ENCODE data around the gene RBSN.
A peak's percentile ranks its signal among the peaks of the same experiment; 100 is the strongest.

RBSN gene

DNA sequence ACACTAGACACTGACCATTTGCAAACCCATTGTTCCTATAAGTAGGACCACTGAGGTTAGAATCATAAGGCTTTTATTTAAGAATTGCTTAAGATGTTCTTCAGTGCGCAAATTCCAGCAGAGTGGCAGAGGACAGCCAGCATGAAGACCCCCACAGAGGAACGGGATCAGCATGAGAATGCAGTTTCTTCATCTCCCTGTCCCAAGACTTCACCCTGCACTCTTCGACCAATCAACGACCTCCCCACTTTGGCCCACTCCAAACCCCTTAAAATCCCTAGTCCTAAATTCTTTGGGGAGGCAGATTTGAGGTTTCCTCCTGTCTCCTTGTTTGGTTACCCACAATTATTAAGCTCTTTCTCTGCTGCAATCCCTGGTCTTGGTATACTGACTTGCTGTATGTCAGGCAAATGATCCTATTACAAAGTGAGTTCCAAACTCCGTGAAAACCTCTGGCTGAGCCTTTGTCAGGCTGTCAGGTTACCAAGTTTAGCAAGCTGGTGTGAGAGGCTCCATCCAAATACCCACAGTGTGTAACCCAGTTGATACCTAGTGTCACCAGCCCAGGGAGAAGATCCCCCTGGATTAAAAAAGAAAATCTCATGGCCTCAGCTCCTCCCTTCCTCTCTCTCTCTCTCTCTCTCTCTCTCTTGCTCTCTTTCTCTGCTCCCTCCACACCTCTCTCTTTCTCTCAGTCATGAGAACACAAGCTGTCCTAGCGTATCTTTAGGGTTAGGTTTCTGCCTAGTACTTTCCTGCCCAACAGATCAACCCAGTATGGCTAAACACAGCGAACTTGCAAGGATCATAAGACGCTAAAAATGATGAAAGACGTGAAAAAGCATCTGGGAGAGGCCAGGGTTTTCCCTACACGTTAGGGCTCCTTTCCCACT lies 15.8 kb upstream of the RBSN start:
- peaks cover 0 to 8% of the 10 kb centered on the region in 2 donors for H3K27me3 ChIP-seq (ENCODE audit: control insufficient read depth in 1 of 2, insufficient read depth in 2 of 2, low read length in 2 of 2)
- H3K4me3 ChIP-seq (ENCODE audit: low read depth in 1 of 2, low read length in 2 of 2), result no peak overlapping the region
- H3K9ac ChIP-seq (ENCODE audit: low read length), result no peak overlapping the region
- H3K4me1 ChIP-seq (ENCODE audit: insufficient read depth, low read length), result no peaks in the 10 kb centered on the region
- no peaks in the 10 kb centered on the region for H3K9me3 ChIP-seq (ENCODE audit: low read length)
- H3K27ac ChIP-seq (ENCODE audit: low read depth, low read length), result no peak overlapping the region
- no peaks in the 10 kb centered on the region for H3K36me3 ChIP-seq (ENCODE audit: insufficient read depth, low read length)

DNA sequence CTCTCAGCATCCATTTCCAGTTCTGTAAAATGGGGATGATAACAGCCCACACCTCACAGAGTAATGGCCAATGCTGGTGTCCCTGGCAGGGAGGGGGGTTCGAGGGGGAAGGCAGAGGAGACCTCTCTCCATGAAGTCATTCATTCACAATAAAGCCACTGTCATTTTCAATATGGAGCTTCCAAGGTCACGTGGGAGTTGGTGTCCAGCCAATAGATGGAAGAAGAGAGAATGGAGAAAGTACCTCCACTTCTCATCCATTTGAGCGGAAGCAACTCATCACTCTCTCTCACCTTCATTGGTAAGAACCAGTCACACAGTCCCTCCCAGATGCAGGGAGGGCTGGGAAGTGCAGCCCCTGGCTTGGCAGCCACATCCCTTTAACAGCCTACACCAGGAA lies 14.9 kb upstream of the RBSN start:
- Histone ChIP-seq H3K27me3 (ENCODE audit: control insufficient read depth in 1 of 2, insufficient read depth in 2 of 2, low read length in 2 of 2) (peaks cover 0 to 1% of the 10 kb centered on the region in 2 donors), H3K36me3 (ENCODE audit: insufficient read depth, low read length) (no peaks in the 10 kb centered on the region), H3K9me3 (ENCODE audit: low read length) (no peaks in the 10 kb centered on the region), H3K4me1 (ENCODE audit: insufficient read depth, low read length) (no peaks in the 10 kb centered on the region), H3K27ac (ENCODE audit: low read depth, low read length) (no peak overlapping the region), H3K4me3 (ENCODE audit: low read depth in 1 of 2, low read length in 2 of 2) (no peak overlapping the region), H3K9ac (ENCODE audit: low read length) (no peak overlapping the region)

DNA sequence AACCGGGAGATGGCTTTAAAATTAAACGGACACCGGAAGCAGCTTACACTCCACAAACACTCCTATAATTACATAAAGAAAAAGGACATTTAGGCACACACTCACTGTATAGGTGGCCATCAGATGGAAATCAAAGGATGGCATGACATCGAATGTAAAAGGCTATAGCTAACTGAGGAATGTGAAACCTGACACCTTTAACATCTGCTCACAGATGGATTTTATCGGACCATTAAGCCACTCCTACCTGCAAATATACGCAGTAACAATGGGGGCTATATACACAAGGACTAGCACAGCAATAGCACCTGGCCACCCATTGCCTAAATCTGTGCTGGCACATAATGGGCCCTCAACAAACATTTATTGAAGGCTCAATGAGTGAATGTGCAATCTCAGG lies 14.5 kb upstream of the RBSN start:
- no peaks in the 10 kb centered on the region for H3K9me3 ChIP-seq (ENCODE audit: low read length)
- H3K27me3 ChIP-seq (ENCODE audit: control insufficient read depth in 1 of 2, insufficient read depth in 2 of 2, low read length in 2 of 2), result no peaks in the 10 kb centered on the region
- no peak overlapping the region for H3K27ac ChIP-seq (ENCODE audit: low read depth, low read length)
- no peak overlapping the region for H3K9ac ChIP-seq (ENCODE audit: low read length)
- H3K36me3 ChIP-seq (ENCODE audit: insufficient read depth, low read length), result no peaks in the 10 kb centered on the region
- no peaks in the 10 kb centered on the region for H3K4me1 ChIP-seq (ENCODE audit: insufficient read depth, low read length)
- no peak overlapping the region for H3K4me3 ChIP-seq (ENCODE audit: low read depth in 1 of 2, low read length in 2 of 2)

DNA sequence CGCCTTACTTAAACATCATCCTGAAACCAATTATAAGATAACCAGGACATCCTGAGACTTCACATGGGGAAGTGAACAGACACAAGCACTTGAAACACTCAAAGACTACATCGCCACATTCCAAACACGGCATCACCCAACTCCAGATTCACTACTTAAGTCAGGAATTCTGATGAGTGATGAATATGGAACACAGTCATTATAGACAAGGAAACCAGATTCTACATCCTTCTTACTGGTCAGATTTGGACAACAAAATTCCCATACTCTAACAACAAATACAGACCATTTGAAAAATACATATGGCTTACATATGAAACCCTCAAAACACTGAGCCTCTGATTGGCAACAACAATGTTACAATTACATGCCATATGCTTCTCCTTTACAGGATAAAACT lies 13.1 kb upstream of the RBSN start:
- Histone ChIP-seq H3K36me3 (ENCODE audit: insufficient read depth, low read length) (no peaks in the 10 kb centered on the region), H3K27me3 (ENCODE audit: control insufficient read depth in 1 of 2, insufficient read depth in 2 of 2, low read length in 2 of 2) (no peaks in the 10 kb centered on the region), H3K4me1 (ENCODE audit: insufficient read depth, low read length) (no peaks in the 10 kb centered on the region)

DNA sequence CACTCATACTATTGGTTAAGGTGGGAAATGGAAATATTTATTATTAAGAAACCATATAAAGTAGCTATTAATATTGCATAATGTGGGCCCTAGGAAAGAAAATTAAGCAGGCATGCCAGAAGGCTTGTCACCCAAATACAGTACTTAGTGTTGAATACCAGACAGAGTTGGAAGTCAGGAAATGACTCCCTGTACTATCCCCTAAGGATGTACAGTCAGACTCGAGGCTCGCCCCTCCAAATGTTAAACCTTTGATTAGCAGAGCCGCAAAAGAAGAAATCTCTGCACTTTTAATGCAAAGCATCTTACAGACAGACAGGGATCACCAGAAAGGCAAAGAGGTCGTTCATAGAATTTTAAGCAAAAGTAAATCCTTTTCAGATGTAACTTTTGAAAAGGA lies 11.3 kb upstream of the RBSN start:
- H3K27me3 ChIP-seq (ENCODE audit: control insufficient read depth in 1 of 2, insufficient read depth in 2 of 2, low read length in 2 of 2), result no peaks in the 10 kb centered on the region
- no peak overlapping the region for H3K27ac ChIP-seq (ENCODE audit: low read depth, low read length)
- H3K9ac ChIP-seq (ENCODE audit: low read length), result no peak overlapping the region
- H3K36me3 ChIP-seq (ENCODE audit: insufficient read depth, low read length), result no peaks in the 10 kb centered on the region
- H3K4me1 ChIP-seq (ENCODE audit: insufficient read depth, low read length), result no peaks in the 10 kb centered on the region
- H3K4me3 ChIP-seq (ENCODE audit: low read depth in 1 of 2, low read length in 2 of 2), result no peak overlapping the region
- no peaks in the 10 kb centered on the region for H3K9me3 ChIP-seq (ENCODE audit: low read length)

More for the DNA sequence above, 13.1 kb upstream of the RBSN start:
- Histone ChIP-seq H3K27ac (ENCODE audit: low read depth, low read length) (no peak overlapping the region), H3K9ac (ENCODE audit: low read length) (no peak overlapping the region), H3K9me3 (ENCODE audit: low read length) (no peaks in the 10 kb centered on the region), H3K4me3 (ENCODE audit: low read depth in 1 of 2, low read length in 2 of 2) (no peak overlapping the region)

DNA sequence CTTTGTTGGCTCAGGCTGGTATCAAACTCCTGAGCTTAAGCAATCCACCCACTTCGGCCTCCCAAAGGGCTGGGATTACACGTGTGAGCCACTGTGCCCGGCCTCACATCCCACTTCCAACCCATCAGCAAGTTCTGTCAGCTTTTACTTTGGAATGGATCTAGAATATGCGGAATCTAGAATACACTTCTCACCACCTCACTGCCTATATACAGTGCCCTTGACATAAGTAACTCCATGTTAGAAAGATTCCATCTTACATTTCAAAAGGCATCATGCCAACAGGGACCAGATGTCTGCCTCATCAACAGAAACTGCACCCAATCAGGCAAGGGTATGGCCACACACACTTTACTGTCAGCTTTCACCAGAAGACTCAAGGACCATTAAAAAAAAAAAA lies 9.9 kb upstream of the RBSN start:
- Histone ChIP-seq H3K9ac (ENCODE audit: low read length) (no peak overlapping the region), H3K4me1 (ENCODE audit: insufficient read depth, low read length) (no peaks in the 10 kb centered on the region)

DNA sequence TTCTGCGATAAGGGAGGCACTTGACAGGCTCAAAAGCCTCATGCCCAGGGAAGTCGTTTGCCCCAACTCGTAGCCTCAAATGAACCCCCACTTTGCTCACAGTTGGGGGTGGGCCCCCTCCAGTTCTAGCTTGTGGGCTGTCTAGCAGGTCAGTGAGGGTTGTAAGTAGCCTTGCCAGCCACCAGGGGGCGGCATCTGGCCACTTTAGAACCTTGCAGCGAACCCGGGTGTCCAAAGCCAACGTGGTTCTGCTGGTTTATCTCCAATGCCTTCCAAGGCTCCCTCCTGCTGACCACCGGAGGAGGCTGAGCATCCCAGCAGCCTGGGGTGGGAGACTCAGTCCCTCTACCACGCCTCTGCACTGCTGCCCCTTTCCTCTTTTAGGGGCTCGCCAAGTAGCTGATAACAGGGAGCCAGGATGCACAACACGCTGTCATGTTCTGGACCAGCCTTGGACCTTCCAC lies 9.2 kb upstream of the RBSN start:
- H3K9me3 ChIP-seq (ENCODE audit: low read length), result no peaks in the 10 kb centered on the region
- no peaks in the 10 kb centered on the region for H3K27me3 ChIP-seq (ENCODE audit: control insufficient read depth in 1 of 2, insufficient read depth in 2 of 2, low read length in 2 of 2)
- no peaks in the 10 kb centered on the region for H3K36me3 ChIP-seq (ENCODE audit: insufficient read depth, low read length)
- no peak overlapping the region for H3K27ac ChIP-seq (ENCODE audit: low read depth, low read length)
- no peak overlapping the region for H3K4me3 ChIP-seq (ENCODE audit: low read depth in 1 of 2, low read length in 2 of 2)
- no peak overlapping the region for H3K9ac ChIP-seq (ENCODE audit: low read length)
- H3K4me1 ChIP-seq (ENCODE audit: insufficient read depth, low read length), result peaks cover 3% of the 10 kb centered on the region

More for the DNA sequence above, 9.9 kb upstream of the RBSN start:
- Histone ChIP-seq H3K4me3 (ENCODE audit: low read depth in 1 of 2, low read length in 2 of 2) (no peak overlapping the region), H3K36me3 (ENCODE audit: insufficient read depth, low read length) (no peaks in the 10 kb centered on the region), H3K27me3 (ENCODE audit: control insufficient read depth in 1 of 2, insufficient read depth in 2 of 2, low read length in 2 of 2) (no peaks in the 10 kb centered on the region), H3K27ac (ENCODE audit: low read depth, low read length) (no peak overlapping the region), H3K9me3 (ENCODE audit: low read length) (no peaks in the 10 kb centered on the region)

DNA sequence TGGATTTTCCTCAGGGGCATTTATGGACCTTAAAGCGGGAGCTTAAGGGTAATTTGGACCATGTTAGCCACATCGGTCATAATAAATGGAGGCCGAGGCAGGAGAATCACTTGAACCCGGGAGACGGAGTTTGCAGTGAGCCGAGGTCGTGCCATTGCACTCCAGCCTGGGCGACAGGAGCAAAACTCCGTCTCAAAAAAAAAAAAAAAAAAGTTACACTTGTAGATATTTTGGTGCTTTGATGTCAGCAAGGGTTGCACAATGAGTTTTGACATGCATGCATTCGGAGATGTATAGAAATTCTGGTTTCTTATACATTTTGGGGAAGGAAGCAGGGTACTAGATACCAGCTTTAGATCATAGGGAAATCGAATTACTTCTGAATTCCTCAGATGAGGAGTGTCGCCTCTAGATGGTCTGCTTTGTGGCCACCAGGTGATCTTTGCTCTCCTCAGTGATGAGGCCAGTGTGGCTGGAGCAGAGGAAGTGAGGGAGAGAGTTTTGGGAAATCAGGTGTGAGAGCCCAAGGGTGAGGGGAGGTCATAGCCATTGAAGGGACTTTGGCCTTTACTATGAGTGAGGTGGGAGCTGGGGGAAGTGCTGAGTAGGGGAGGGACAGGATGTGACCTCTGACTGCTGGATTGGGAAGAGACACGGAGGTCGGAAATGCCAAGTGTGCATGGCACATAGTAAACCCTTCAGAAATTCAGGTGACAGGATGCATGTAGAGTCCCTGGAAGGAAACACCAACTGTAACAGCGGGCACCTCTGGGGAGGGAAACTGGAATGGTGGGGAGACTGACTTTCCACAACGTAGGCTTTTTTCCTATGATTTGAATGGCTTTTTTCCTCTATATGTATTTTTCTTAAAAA lies 8.4 kb upstream of the RBSN start:
- Histone ChIP-seq H3K9me3 (ENCODE audit: low read length) (no peaks in the 10 kb centered on the region), H3K27me3 (ENCODE audit: control insufficient read depth in 1 of 2, insufficient read depth in 2 of 2, low read length in 2 of 2) (no peaks in the 10 kb centered on the region), H3K36me3 (ENCODE audit: insufficient read depth, low read length) (no peaks in the 10 kb centered on the region), H3K9ac (ENCODE audit: low read length) (no peak overlapping the region), H3K4me3 (ENCODE audit: low read depth in 1 of 2, low read length in 2 of 2) (no peak overlapping the region), H3K4me1 (ENCODE audit: insufficient read depth, low read length) (peaks cover 7% of the 10 kb centered on the region), H3K27ac (ENCODE audit: low read depth, low read length) (no peak overlapping the region)

DNA sequence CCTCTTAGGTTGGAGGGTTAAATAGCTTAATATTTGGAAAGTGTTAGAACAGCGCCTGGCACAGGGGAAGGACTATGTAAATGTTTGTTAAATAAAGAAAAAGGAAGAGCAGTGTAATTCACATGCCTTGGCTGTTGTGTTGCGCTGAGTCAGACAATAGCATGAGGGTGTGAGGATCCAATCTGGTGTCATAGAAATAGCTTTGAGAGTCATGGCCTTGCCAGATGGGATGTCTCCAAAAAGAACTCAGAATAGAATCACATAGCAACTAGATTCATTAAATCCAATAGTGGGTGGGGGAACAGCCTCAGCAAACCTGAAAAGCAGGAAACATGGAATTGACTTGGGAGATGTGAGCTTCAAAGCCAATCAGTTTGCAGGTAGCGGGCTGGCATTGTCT lies 3.9 kb upstream of the RBSN start:
- H3K4me3 ChIP-seq (ENCODE audit: low read depth in 1 of 2, low read length in 2 of 2), result no peak overlapping the region
- H3K27me3 ChIP-seq (ENCODE audit: control insufficient read depth in 1 of 2, insufficient read depth in 2 of 2, low read length in 2 of 2), result no peaks in the 10 kb centered on the region
- no peaks in the 10 kb centered on the region for H3K9me3 ChIP-seq (ENCODE audit: low read length)
- H3K27ac ChIP-seq (ENCODE audit: low read depth, low read length), result peak overlapping the region; percentile 52
- H3K9ac ChIP-seq (ENCODE audit: low read length), result no peak overlapping the region
- H3K4me1 ChIP-seq (ENCODE audit: insufficient read depth, low read length), result peaks cover 24% of the 10 kb centered on the region
- no peaks in the 10 kb centered on the region for H3K36me3 ChIP-seq (ENCODE audit: insufficient read depth, low read length)

DNA sequence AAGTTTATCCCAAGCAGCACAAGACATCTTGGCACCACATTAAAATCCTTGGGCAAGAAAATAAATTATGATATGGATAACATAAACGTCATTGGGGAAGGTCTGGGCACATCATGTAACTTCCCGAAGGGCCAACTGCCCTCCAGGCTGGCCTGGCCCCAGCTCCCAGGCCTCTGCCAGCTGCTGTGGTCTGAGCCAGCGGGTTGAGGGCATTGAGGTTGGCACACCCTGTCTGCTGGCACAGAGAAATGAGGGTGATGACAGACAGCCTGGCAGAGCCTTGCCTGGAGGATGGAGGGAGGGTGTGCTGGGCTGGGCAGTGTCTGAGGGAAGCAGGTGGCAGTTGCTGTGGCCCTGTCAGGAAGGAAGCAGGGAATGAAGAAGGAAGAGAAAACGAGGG lies 3.3 kb upstream of the RBSN start:
- no peak overlapping the region for H3K4me3 ChIP-seq (ENCODE audit: low read depth in 1 of 2, low read length in 2 of 2)
- no peaks in the 10 kb centered on the region for H3K36me3 ChIP-seq (ENCODE audit: insufficient read depth, low read length)
- H3K27me3 ChIP-seq (ENCODE audit: control insufficient read depth in 1 of 2, insufficient read depth in 2 of 2, low read length in 2 of 2), result no peaks in the 10 kb centered on the region
- peaks cover 28% of the 10 kb centered on the region for H3K4me1 ChIP-seq (ENCODE audit: insufficient read depth, low read length)
- no peaks in the 10 kb centered on the region for H3K9me3 ChIP-seq (ENCODE audit: low read length)
- peak overlapping the region; percentile 61 for H3K27ac ChIP-seq (ENCODE audit: low read depth, low read length)
- no peak overlapping the region for H3K9ac ChIP-seq (ENCODE audit: low read length)

DNA sequence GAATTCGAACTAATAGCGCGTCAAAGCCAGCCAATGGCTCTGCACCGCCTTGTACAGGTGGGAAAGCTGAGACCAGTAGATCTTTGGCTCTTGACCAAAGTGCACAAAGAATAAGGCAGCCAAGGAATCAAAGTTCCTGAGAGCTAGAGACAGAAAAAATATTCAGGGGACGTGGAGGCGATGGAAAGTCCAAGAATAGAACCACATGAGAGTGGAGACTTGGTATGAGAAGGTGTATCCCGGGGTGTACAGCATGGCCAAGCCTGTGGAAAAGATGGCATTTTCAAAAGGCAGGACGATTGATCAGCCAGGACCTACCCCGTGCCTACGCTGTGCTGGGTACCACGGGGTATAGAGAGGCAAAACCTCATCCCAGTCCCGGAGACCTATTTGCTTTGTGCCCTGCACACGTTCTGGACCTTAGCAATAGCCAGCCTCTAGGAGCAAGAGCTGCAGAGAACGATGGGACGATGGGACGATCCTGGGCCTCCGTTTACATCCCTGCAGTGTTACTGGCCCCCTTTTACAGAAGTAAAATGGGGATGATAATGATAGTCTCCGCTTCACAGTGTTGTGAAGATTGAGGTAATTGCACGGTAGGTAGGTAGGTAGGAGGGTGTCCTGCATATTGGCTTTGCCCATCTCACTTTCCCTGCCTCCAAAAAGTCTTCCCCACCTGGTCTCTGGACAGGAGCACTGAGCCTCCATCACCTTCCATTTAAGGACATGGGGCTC lies 583 bp upstream of the RBSN start:
- Histone ChIP-seq H3K9me3 (ENCODE audit: low read length) (no peaks in the 10 kb centered on the region), H3K9ac (ENCODE audit: low read length) (peak overlapping the region; percentile 77), H3K27ac (ENCODE audit: low read depth, low read length) (peak overlapping the region; percentile 82), H3K4me3 (ENCODE audit: low read depth in 1 of 2, low read length in 2 of 2) (peak overlapping the region; percentile 51 to 100), H3K27me3 (ENCODE audit: control insufficient read depth in 1 of 2, insufficient read depth in 2 of 2, low read length in 2 of 2) (no peaks in the 10 kb centered on the region), H3K36me3 (ENCODE audit: insufficient read depth, low read length) (peaks cover 17% of the 10 kb centered on the region), H3K4me1 (ENCODE audit: insufficient read depth, low read length) (peaks cover 28% of the 10 kb centered on the region)
